Esophagus mucosa (tissue), 1 donor: Measurements from ENCODE around the gene HS6ST3. TPM values are rescaled to one million over a fixed set of nuclear protein-coding genes. Genes with fewer than 3 reads are reported as not detected.

Experiments
- ATAC-seq: fragments of 200-7000 bp; cut with Tn5 transposase; one replicate; pipeline ENCODE4 v1.9.1; 2020
- total RNA-seq: library from RNA; stranded (reverse); gene quantifications from one replicate; pipeline ENCODE4 v1.2.4, GENCODE V29; 2023
- donor health status: DM: yes; HTN: yes; CAD: no.

Gene HS6ST3
- total RNA-seq, 1 donor from 2014 or later = not detected

- ATAC-seq = no peak
Measured at GRCh38 chr13:96546463-96546862, 456.6 kb downstream of the HS6ST3 start.

GRCh38 chr13:96551546-96551945, 461.6 kb downstream of the HS6ST3 start:
- no peak for ATAC-seq

GRCh38 chr13:96552559-96552958, 462.7 kb downstream of the HS6ST3 start:
- no peak for ATAC-seq

GRCh38 chr13:96553796-96554195, 463.9 kb downstream of the HS6ST3 start:
- ATAC-seq = no peak

- no peak for ATAC-seq
Measured at GRCh38 chr13:96573563-96573962, 483.7 kb downstream of the HS6ST3 start.

GRCh38 chr13:96575423-96576320, 485.8 kb downstream of the HS6ST3 start:
- no peak for ATAC-seq

GRCh38 chr13:96581741-96582140, 491.8 kb downstream of the HS6ST3 start:
- ATAC-seq = no peak

GRCh38 chr13:96615252-96615651, 525.3 kb downstream of the HS6ST3 start:
- ATAC-seq = no peak

- ATAC-seq = no peak
Measured at GRCh38 chr13:96617528-96617927, 527.6 kb downstream of the HS6ST3 start.

GRCh38 chr13:96621634-96622183, 531.8 kb downstream of the HS6ST3 start:
- no peak for ATAC-seq

GRCh38 chr13:96629331-96629730, 539.4 kb downstream of the HS6ST3 start:
- ATAC-seq = no peak

GRCh38 chr13:96632536-96633320, 542.8 kb downstream of the HS6ST3 start:
- no peak for ATAC-seq

GRCh38 chr13:96636001-96636709, 546.2 kb downstream of the HS6ST3 start:
- ATAC-seq = no peak

- ATAC-seq = no peak
Measured at GRCh38 chr13:96637039-96637438, 547.1 kb downstream of the HS6ST3 start.

- ATAC-seq = no peak
Measured at GRCh38 chr13:96646101-96646500, 556.2 kb downstream of the HS6ST3 start.

GRCh38 chr13:96646515-96647211, 556.8 kb downstream of the HS6ST3 start:
- ATAC-seq = no peak

- no peak for ATAC-seq
Measured at GRCh38 chr13:96650301-96650886, 560.5 kb downstream of the HS6ST3 start.

- ATAC-seq = no peak
Measured at GRCh38 chr13:96651598-96651997, 561.7 kb downstream of the HS6ST3 start.

- ATAC-seq = no peak
Measured at GRCh38 chr13:96652506-96652905, 562.6 kb downstream of the HS6ST3 start.

GRCh38 chr13:96661612-96662011, 571.7 kb downstream of the HS6ST3 start:
- ATAC-seq = no peak

GRCh38 chr13:96662036-96662435, 572.1 kb downstream of the HS6ST3 start:
- ATAC-seq = no peak
